Mucosa of rectum (tissue), 2 donors: ENCODE results near the gene RNF112.

Experiments used
- H3K27ac ChIP-seq, 2 donors: one replicate each; pipeline ENCODE4 v1.7.0; 2013; ENCODE audit warnings: inconsistent platforms in 2 of 2, low read depth in 2 of 2, low read length in 2 of 2
- H3K27me3 ChIP-seq, 2 donors: one replicate each; pipeline ENCODE4 v1.7.0; 2013; ENCODE audit warnings: low read length in 2 of 2; ENCODE audit not compliant: control insufficient read depth in 2 of 2, insufficient read depth in 2 of 2
- H3K36me3 ChIP-seq, 2 donors: one replicate each; pipeline ENCODE4 v1.7.0; 2013; ENCODE audit warnings: low read length in 2 of 2; ENCODE audit not compliant: control insufficient read depth in 2 of 2, insufficient read depth in 2 of 2
- H3K4me1 ChIP-seq, 2 donors: one replicate each; pipeline ENCODE4 v1.7.0; 2013; ENCODE audit warnings: low read length in 2 of 2, mild to moderate bottlenecking in 1 of 2; ENCODE audit not compliant: control insufficient read depth in 2 of 2, insufficient read depth in 2 of 2
- H3K4me3 ChIP-seq, 2 donors: one replicate each; pipeline ENCODE4 v1.7.0; 2013; ENCODE audit warnings: low read length in 2 of 2
- H3K9ac ChIP-seq, 2 donors: one replicate each; pipeline ENCODE4 v1.7.0; 2013; ENCODE audit warnings: low read length in 2 of 2, low read depth in 1 of 2, mild to moderate bottlenecking in 1 of 2
- H3K9me3 ChIP-seq, 2 donors: one replicate each; pipeline ENCODE4 v1.7.0; 2013; ENCODE audit warnings: low read length in 2 of 2; ENCODE audit not compliant: control insufficient read depth in 2 of 2
- donor health status: healthy.
- donor health status: Normal muscosa, but diverticular disease.

RNF112 gene

GRCh38 chr17:19403021-19403420 is 8.0 kb upstream of the RNF112 start:
- peaks cover 27 to 28% of the 10 kb centered on the region in 2 donors for H3K4me1 ChIP-seq
- peaks cover 0 to 2% of the 10 kb centered on the region in 2 donors for H3K27me3 ChIP-seq
- no peak overlapping the region for H3K9ac ChIP-seq
- no peak overlapping the region for H3K4me3 ChIP-seq
- H3K36me3 ChIP-seq = no peaks in the 10 kb centered on the region
- H3K9me3 ChIP-seq = no peaks in the 10 kb centered on the region
- H3K27ac ChIP-seq = no peak overlapping the region

- H3K27me3 ChIP-seq = no peaks in the 10 kb centered on the region
- H3K36me3 ChIP-seq = no peaks in the 10 kb centered on the region
- H3K9me3 ChIP-seq = no peaks in the 10 kb centered on the region
- peaks cover 16 to 18% of the 10 kb centered on the region in 2 donors for H3K4me1 ChIP-seq
- H3K4me3 ChIP-seq = no peak overlapping the region
- no peak overlapping the region for H3K9ac ChIP-seq
- H3K27ac ChIP-seq = no peak overlapping the region
Observed at GRCh38 chr17:19404264-19404663, 6.8 kb upstream of the RNF112 start.

GRCh38 chr17:19405114-19405513 is 5.9 kb upstream of the RNF112 start:
- H3K9me3 ChIP-seq = no peaks in the 10 kb centered on the region
- H3K4me3 ChIP-seq = no peak overlapping the region
- no peak overlapping the region for H3K27ac ChIP-seq
- no peak overlapping the region for H3K9ac ChIP-seq
- H3K27me3 ChIP-seq = no peaks in the 10 kb centered on the region
- no peaks in the 10 kb centered on the region for H3K36me3 ChIP-seq
- peaks cover 12 to 15% of the 10 kb centered on the region in 2 donors for H3K4me1 ChIP-seq

GRCh38 chr17:19407601-19408345 is 3.3 kb upstream of the RNF112 start:
- peaks cover 2 to 3% of the 10 kb centered on the region in 2 donors for H3K4me1 ChIP-seq
- H3K9me3 ChIP-seq = no peaks in the 10 kb centered on the region
- no peak overlapping the region for H3K4me3 ChIP-seq
- no peak overlapping the region for H3K27ac ChIP-seq
- H3K27me3 ChIP-seq = no peaks in the 10 kb centered on the region
- H3K9ac ChIP-seq = no peak overlapping the region
- H3K36me3 ChIP-seq = no peaks in the 10 kb centered on the region

- Histone ChIP-seq H3K4me1 (peaks cover 2 to 3% of the 10 kb centered on the region in 2 donors), H3K27me3 (no peaks in the 10 kb centered on the region), H3K9ac (no peak overlapping the region), H3K9me3 (no peaks in the 10 kb centered on the region), H3K36me3 (no peaks in the 10 kb centered on the region), H3K27ac (no peak overlapping the region), H3K4me3 (no peak overlapping the region)
Observed at GRCh38 chr17:19408346-19408710, 2.7 kb upstream of the RNF112 start.

GRCh38 chr17:19409066-19409465 is 2.0 kb upstream of the RNF112 start:
- H3K36me3 ChIP-seq = no peaks in the 10 kb centered on the region
- H3K9ac ChIP-seq = no peak overlapping the region
- peaks cover 2 to 3% of the 10 kb centered on the region in 2 donors for H3K4me1 ChIP-seq
- H3K27me3 ChIP-seq = no peaks in the 10 kb centered on the region
- H3K4me3 ChIP-seq = no peak overlapping the region
- H3K9me3 ChIP-seq = no peaks in the 10 kb centered on the region
- no peak overlapping the region for H3K27ac ChIP-seq

- H3K9ac ChIP-seq = no peak overlapping the region
- H3K9me3 ChIP-seq = no peaks in the 10 kb centered on the region
- H3K27me3 ChIP-seq = no peaks in the 10 kb centered on the region
- no peak overlapping the region for H3K4me3 ChIP-seq
- no peaks in the 10 kb centered on the region for H3K36me3 ChIP-seq
- H3K4me1 ChIP-seq = peaks cover 2 to 3% of the 10 kb centered on the region in 2 donors
- no peak overlapping the region for H3K27ac ChIP-seq
Observed at GRCh38 chr17:19409509-19409908, 1.5 kb upstream of the RNF112 start.

- Histone ChIP-seq H3K4me1 (peaks cover 2 to 3% of the 10 kb centered on the region in 2 donors), H3K4me3 (no peak overlapping the region), H3K9ac (no peak overlapping the region), H3K27me3 (no peaks in the 10 kb centered on the region), H3K36me3 (no peaks in the 10 kb centered on the region), H3K27ac (no peak overlapping the region), H3K9me3 (no peaks in the 10 kb centered on the region)
Observed at GRCh38 chr17:19410091-19410490, 941 bp upstream of the RNF112 start.

- H3K27me3 ChIP-seq = no peaks in the 10 kb centered on the region
- H3K36me3 ChIP-seq = no peaks in the 10 kb centered on the region
- H3K27ac ChIP-seq = no peak overlapping the region
- no peaks in the 10 kb centered on the region for H3K9me3 ChIP-seq
- H3K9ac ChIP-seq = no peak overlapping the region
- H3K4me1 ChIP-seq = peaks cover 2 to 3% of the 10 kb centered on the region in 2 donors
- peak overlapping the region in 1 of 2 donors; percentile 41 for H3K4me3 ChIP-seq
Observed at GRCh38 chr17:19411631-19412030, 599 bp downstream of the RNF112 start.

GRCh38 chr17:19412510-19412909 is 1.5 kb downstream of the RNF112 start:
- Histone ChIP-seq H3K36me3 (no peaks in the 10 kb centered on the region), H3K4me1 (peaks cover 2 to 3% of the 10 kb centered on the region in 2 donors), H3K4me3 (no peak overlapping the region), H3K27ac (no peak overlapping the region), H3K27me3 (no peaks in the 10 kb centered on the region), H3K9me3 (no peaks in the 10 kb centered on the region), H3K9ac (no peak overlapping the region)
